ENCODE results near the gene CLCN1.

Gene CLCN1

GRCh38 chr7:143343596-143343995 lies 27.7 kb downstream of the CLCN1 start:
- DNase-seq = no peak

- no peak for DNase-seq
These were observed 29.6 kb downstream of the CLCN1 start for GRCh38 chr7:143345428-143345900.

- DNase-seq = no peak
These were observed 30.1 kb downstream of the CLCN1 start for GRCh38 chr7:143346018-143346417.

GRCh38 chr7:143347950-143348349 lies 32.0 kb downstream of the CLCN1 start:
- DNase-seq = no peak

GRCh38 chr7:143351060-143351459 lies 35.1 kb downstream of the CLCN1 start:
- no peak for DNase-seq

GRCh38 chr7:143351574-143351973 lies 35.7 kb downstream of the CLCN1 start:
- DNase-seq = no peak

GRCh38 chr7:143352531-143353002 lies 36.7 kb downstream of the CLCN1 start:
- no peak for DNase-seq

- DNase-seq = no peak
These were observed 38.5 kb downstream of the CLCN1 start for GRCh38 chr7:143354376-143354775.

- DNase-seq = no peak
These were observed 39.1 kb downstream of the CLCN1 start for GRCh38 chr7:143354965-143355364.

GRCh38 chr7:143355450-143356385 lies 39.8 kb downstream of the CLCN1 start:
- no peak for DNase-seq

- no peak for DNase-seq
These were observed 40.6 kb downstream of the CLCN1 start for GRCh38 chr7:143356414-143357050.

GRCh38 chr7:143358626-143359025 lies 42.7 kb downstream of the CLCN1 start:
- DNase-seq = no peak

GRCh38 chr7:143359771-143360353 lies 44.0 kb downstream of the CLCN1 start:
- DNase-seq = no peak

GRCh38 chr7:143360788-143361551 lies 45.1 kb downstream of the CLCN1 start:
- DNase-seq = no peak

- DNase-seq = no peak
These were observed 45.7 kb downstream of the CLCN1 start for GRCh38 chr7:143361552-143362130.

GRCh38 chr7:143362131-143363015 lies 46.5 kb downstream of the CLCN1 start, which contains the start of gene FAM131B:
Gene FAM131B, minus strand, starts transcription at chr7:143362713. Its CDS starts 110 bp downstream, at chr7:143362603.
- no peak for DNase-seq

- no peak for DNase-seq
These were observed 47.4 kb downstream of the CLCN1 start for GRCh38 chr7:143363016-143363937.

GRCh38 chr7:143367972-143368371 lies 52.1 kb downstream of the CLCN1 start:
- DNase-seq = no peak

- DNase-seq = no peak
These were observed 52.5 kb downstream of the CLCN1 start for GRCh38 chr7:143368387-143368786.
